Progenitor cell of endocrine pancreas (in vitro differentiated cells): Measurements from ENCODE around the gene PDP2. TPM values are rescaled to one million over a fixed set of nuclear protein-coding genes. Genes with fewer than 3 reads are reported as not detected.

Source experiments
- DNase-seq: peaks from one replicate; pipeline ENCODE4 v3.0.0; 2021; ENCODE audit warnings: low spot score; ENCODE audit not compliant: unreplicated experiment
- H3K27ac Mint-ChIP-seq: 2 replicates; pipeline ENCODE4 v1.8.0; 2021; ENCODE audit warnings: mild to moderate bottlenecking, moderate library complexity, mixed read lengths
- H3K27me3 Mint-ChIP-seq: 2 replicates; pipeline ENCODE4 v1.8.0; 2021; ENCODE audit warnings: mixed read lengths
- H3K36me3 Mint-ChIP-seq: 2 replicates; pipeline ENCODE4 v1.8.0; 2022; ENCODE audit warnings: mixed read lengths; ENCODE audit not compliant: insufficient read depth
- H3K4me1 Mint-ChIP-seq: 2 replicates; pipeline ENCODE4 v1.8.0; 2021; ENCODE audit warnings: low read depth, mixed read lengths
- H3K4me3 Mint-ChIP-seq: 2 replicates; pipeline ENCODE4 v1.8.0; 2021; ENCODE audit warnings: low read depth, mild to moderate bottlenecking, moderate library complexity, mixed read lengths
- H3K9me3 Mint-ChIP-seq: 2 replicates; pipeline ENCODE4 v1.8.0; 2021; ENCODE audit warnings: low read depth, mixed read lengths
- total RNA-seq: library from RNA; stranded (reverse); gene quantifications from 2 replicates; pipeline ENCODE4 v1.2.1, GENCODE V29; 2021
- TF ChIP-seq, protein P1 (sequence below): fragments of 200-600 bp; sonication (generic); IDR thresholded peaks from one replicate; pipeline ENCODE4 v1.5.0; 2021; ENCODE audit warnings: antibody characterized with exemption, mild to moderate bottlenecking; ENCODE audit not compliant: unreplicated experiment

Gene PDP2
- total RNA-seq, 1 donor from 2014 or later, result 17.0 TPM

DNA sequence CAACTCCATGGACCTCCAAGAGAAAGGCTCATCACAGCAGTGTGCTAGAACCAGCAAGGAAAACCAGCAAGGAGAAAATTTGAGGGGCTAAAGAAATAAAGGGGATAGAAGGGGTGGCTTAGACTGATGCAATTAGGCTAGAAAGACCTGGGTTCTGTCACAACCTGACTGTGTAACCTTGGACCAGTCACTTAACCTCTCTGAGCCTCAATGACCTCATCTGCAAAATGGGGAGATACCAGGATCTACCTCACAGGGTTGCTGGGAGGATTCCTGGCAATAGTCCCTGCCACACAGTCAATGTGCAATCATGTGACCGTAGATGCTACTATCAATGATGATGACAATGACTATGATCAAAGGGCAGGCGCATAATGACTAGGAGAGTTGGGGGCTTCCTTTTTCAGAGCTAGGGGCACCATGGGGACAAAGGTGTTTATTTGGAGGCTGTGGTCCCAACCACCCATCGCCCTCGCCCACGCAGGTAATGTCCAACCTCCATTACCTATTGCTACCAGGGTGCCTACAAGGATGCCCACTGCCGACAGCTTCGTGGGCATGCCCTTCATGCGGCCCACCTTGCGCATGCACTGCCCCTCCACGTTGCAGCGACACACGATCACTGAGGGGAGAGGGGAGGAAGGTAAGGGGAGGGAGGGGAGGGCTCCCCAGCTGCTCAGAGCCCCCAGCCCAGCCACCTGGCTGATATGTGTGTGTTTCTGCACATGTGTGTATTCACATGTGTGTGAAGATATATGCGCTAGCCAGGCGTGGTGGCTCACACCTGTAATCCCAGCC, 28.6 kb downstream of the PDP2 start:
- Mint-ChIP-seq H3K4me3 (no peak overlapping the region), H3K9me3 (no peaks in the 10 kb centered on the region), H3K36me3 (no peaks in the 10 kb centered on the region), H3K27ac (no peak overlapping the region), H3K27me3 (peaks cover 15% of the 10 kb centered on the region), H3K4me1 (peaks cover 6% of the 10 kb centered on the region)
- TF ChIP-seq, protein P1, sequence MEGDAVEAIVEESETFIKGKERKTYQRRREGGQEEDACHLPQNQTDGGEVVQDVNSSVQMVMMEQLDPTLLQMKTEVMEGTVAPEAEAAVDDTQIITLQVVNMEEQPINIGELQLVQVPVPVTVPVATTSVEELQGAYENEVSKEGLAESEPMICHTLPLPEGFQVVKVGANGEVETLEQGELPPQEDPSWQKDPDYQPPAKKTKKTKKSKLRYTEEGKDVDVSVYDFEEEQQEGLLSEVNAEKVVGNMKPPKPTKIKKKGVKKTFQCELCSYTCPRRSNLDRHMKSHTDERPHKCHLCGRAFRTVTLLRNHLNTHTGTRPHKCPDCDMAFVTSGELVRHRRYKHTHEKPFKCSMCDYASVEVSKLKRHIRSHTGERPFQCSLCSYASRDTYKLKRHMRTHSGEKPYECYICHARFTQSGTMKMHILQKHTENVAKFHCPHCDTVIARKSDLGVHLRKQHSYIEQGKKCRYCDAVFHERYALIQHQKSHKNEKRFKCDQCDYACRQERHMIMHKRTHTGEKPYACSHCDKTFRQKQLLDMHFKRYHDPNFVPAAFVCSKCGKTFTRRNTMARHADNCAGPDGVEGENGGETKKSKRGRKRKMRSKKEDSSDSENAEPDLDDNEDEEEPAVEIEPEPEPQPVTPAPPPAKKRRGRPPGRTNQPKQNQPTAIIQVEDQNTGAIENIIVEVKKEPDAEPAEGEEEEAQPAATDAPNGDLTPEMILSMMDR, result no peak
- DNase-seq, result no peak

DNA sequence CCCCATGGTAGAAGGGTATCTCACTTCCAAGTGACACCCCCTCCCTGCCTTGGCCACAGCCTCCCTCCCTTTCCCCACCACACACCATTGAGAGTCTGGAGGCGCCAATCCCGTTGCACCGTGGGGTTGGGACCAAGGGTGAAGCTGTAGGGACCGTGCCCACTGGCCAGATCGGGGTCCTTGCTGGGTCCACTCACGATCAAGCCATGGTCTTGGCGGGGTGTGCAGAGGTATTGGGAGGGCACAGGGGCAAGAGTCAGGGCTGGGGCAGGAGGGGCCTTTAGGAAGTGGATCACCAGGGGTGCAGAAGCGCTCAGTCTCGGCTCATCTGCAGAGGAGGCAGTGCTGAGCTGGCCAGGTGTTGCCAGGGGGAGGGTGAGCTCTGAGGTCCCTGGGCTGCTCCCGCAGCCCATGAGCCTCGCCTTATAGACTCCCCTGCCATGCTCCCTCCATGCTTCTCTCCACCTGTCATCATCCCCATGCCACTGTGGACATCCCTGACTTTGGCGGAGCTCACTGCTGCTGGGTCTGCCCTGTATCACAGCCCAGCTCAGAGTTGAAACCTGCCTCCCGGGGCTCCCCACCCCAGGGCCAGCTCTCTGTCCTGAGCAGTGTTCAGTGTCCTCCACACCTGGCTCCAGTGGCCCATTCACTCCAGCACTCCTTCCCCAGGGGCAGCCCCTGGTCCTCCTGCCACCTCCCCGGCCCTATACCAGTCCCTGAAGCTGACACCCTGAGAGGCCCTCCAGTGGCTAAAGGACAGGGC, 30.0 kb downstream of the PDP2 start:
- Mint-ChIP-seq H3K36me3 (no peaks in the 10 kb centered on the region), H3K4me1 (peaks cover 2% of the 10 kb centered on the region), H3K27ac (no peak overlapping the region), H3K27me3 (peaks cover 26% of the 10 kb centered on the region), H3K9me3 (no peaks in the 10 kb centered on the region), H3K4me3 (no peak overlapping the region)
- TF ChIP-seq, protein P1, result no peak
- DNase-seq, result no peak

DNA sequence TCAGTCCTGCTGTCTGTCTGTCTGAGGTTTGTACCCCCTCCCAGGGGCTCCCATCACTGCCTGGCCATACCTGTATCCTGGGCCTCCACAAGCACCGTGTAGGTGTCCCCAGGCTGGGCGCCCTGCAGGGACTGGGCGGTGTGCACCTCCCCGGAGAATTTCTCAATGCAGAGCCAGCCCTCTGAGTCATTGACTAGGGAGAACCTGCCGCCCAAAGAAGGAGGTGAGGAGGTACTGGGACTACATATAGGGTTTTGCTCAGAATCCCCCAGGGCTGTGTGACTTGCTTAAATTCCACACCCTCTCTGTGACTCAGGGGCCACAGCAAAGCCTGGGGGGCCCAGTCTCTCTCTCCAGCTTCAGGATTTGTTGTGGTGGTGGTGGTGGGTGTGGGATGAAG, 30.8 kb downstream of the PDP2 start:
- Mint-ChIP-seq H3K36me3 (no peaks in the 10 kb centered on the region), H3K27me3 (peaks cover 31% of the 10 kb centered on the region), H3K9me3 (no peaks in the 10 kb centered on the region), H3K4me3 (no peak overlapping the region), H3K27ac (no peak overlapping the region), H3K4me1 (no peaks in the 10 kb centered on the region)
- no peak for DNase-seq
- TF ChIP-seq, protein P1, result no peak

DNA sequence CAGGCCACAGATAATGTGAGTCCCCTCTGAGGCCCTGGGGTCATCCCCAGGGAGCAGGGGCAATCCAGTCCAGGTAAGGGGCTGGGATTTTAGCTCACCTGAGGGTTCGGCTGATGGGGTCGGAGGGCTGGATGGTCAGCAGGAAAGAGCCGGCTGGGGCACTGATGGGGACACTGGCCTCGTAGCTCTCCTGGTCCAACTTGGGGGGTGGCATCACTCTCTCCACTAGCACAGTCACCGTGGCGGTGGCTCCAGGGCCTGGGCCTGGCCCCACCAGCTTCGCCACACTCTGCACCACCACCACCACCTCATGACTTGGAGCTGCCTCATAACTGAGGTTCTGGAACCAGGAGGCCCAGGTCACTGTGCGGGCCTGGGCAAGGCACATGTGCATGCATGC, 31.5 kb downstream of the PDP2 start:
- DNase-seq, result no peak
- TF ChIP-seq, protein P1, result no peak
- Mint-ChIP-seq H3K9me3 (no peaks in the 10 kb centered on the region), H3K4me3 (no peak overlapping the region), H3K4me1 (no peaks in the 10 kb centered on the region), H3K36me3 (no peaks in the 10 kb centered on the region), H3K27me3 (peaks cover 38% of the 10 kb centered on the region), H3K27ac (no peak overlapping the region)

DNA sequence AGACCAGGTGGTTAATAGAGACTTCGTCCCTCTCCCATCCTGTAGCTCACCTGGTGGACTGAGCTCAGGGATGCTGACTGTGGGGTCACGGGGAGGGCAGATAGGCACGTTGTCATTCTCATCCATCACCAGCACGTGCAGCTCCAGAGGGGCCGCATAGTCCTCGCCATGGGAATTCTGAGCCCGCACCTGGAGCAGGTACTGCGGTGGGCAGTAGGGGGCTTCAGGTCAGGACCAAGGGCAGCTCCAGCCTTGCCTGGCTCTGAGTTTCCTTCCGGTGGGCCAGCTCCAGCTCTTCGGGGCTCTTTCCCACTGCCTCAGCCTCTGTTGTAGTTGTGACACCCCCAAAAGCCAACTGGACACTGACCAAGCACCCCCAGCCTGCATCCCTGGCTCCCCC, 32.8 kb downstream of the PDP2 start:
- H3K27me3 Mint-ChIP-seq, result peaks cover 35% of the 10 kb centered on the region

More for the DNA sequence above, 32.8 kb downstream of the PDP2 start:
- Mint-ChIP-seq H3K27ac (no peak overlapping the region), H3K4me3 (no peak overlapping the region), H3K9me3 (no peaks in the 10 kb centered on the region), H3K36me3 (no peaks in the 10 kb centered on the region), H3K4me1 (no peaks in the 10 kb centered on the region)
- DNase-seq, result peak; percentile 38
- TF ChIP-seq, protein P1, result peak; percentile 34
